GM12865 (cell line): Measurements from ENCODE around the gene FKTN.
A peak's percentile ranks its signal among the peaks of the same experiment; 100 is the strongest.

Experiments used
- DNase-seq: peaks from one replicate; pipeline ENCODE4 v3.0.0; 2010; ENCODE audit warnings: low read depth
- H3K4me3 ChIP-seq: 2 replicates; pipeline ENCODE4 v1.5.1; 2011; ENCODE audit warnings: mild to moderate bottlenecking, low read depth, low read length, control low read depth
- TF ChIP-seq, protein P1 (sequence below): IDR thresholded peaks from 2 replicates; pipeline ENCODE4 v1.5.1; 2011; ENCODE audit warnings: low read length, control low read depth, low read depth, inconsistent platforms; ENCODE audit not compliant: insufficient read depth; ENCODE audit errors: missing control alignments

FKTN gene

DNA sequence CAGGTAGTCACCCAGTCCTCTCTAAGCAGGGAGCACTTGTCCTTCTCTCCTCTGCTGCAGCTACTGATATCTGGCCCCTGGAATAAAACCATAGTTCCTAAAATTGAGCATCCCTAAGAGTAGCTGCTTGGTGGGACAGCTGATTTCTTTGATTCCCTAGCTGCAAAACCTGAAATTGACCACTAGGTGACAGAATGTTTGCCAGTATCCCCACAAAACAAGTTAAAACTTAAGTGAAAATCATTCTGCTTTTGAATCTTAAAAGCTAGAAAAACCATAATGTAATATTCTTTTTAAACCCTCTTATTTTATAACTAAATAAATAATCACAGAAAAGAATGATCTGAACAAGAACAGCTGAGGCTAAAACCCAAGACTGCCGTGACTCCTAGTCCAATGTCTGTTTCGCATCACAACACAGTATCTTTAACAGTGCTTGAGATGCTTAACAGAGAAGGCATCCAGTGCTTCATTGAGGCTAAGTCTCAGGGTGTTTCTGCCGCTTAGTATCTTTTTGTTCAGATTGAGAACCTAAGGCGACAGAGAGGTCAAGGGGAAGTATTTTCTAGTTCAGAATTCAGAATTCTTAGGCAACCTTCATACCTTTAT lies 80.0 kb downstream of the FKTN start:
- DNase-seq: no peak
- no peak overlapping the region for H3K4me3 ChIP-seq
- TF ChIP-seq, protein P1, sequence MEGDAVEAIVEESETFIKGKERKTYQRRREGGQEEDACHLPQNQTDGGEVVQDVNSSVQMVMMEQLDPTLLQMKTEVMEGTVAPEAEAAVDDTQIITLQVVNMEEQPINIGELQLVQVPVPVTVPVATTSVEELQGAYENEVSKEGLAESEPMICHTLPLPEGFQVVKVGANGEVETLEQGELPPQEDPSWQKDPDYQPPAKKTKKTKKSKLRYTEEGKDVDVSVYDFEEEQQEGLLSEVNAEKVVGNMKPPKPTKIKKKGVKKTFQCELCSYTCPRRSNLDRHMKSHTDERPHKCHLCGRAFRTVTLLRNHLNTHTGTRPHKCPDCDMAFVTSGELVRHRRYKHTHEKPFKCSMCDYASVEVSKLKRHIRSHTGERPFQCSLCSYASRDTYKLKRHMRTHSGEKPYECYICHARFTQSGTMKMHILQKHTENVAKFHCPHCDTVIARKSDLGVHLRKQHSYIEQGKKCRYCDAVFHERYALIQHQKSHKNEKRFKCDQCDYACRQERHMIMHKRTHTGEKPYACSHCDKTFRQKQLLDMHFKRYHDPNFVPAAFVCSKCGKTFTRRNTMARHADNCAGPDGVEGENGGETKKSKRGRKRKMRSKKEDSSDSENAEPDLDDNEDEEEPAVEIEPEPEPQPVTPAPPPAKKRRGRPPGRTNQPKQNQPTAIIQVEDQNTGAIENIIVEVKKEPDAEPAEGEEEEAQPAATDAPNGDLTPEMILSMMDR: peak; percentile 52

DNA sequence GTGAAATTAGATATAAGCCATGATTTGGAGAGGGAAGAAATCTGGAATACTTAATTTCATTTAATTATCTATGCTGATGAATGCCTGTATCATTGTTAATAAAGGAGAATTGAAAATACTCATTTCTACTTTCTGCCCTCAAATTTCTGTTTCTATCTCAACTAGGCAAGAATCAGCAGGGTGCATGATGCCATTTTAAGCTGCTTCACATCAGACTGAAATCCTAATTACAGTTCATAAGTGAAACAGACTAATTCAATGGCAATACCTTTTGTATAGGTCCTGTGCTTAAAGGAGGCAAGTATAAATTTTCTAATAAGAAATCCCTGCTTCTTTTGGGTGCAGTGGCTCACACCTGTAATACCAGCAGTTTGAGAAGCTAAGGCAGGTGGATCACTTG lies 82.0 kb downstream of the FKTN start:
- TF ChIP-seq, protein P1: no peak
- DNase-seq: no peak
- H3K4me3 ChIP-seq: no peak overlapping the region

DNA sequence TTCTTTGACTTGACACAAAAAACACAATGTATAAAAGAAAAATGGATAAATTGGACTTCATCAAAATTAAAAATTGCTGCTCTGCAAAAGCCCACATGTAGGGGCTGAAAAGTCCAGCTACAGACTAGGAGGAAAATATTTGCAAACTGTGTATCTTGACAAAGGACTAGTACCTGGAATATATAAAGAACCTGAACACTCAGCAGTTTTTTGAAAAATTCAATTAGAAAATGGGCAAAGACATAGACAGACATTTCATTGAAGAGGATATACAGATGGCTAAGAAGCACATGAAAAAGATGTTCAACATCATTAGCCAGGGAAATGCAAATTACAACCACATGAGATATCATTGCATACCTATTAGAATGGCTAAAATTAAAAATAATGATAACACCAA lies 85.9 kb downstream of the FKTN start:
- no peak overlapping the region for H3K4me3 ChIP-seq
- DNase-seq: no peak
- TF ChIP-seq, protein P1: no peak

DNA sequence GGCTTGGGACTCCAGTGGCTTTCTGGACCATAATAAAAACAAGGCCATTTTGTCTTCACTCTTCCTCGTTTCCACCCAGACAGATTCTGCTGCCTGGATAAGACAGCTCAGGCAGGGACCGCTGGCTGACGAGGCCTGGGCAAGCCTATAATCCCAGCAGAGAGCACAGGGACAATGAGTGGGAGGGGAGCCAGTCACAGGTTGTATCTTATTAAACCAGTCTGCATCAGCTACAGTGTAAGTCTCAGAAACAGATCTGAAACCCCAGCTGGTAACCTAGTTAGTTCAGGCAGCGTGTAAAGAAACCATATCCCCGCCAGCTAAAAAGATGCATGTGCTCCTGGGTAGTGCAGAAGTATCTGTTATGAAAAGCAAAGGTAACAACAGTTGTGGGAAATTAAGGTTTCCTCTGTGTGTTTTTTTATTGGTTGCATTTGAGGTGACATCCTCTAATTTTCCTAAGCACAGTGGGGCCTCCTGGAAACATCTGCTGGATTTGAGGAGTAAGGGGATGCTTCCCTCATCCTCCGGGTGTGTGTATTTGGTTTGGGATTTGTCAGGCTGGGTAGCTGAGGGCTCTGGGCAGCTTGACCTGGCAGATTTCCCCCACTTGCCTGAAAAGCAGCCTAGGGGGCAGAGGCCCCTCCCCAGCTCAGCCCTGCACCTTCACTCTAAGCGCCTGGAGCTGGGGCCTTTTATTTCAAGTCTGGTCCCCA lies 89.1 kb downstream of the FKTN start:
- DNase-seq: no peak
- TF ChIP-seq, protein P1: no peak
- no peak overlapping the region for H3K4me3 ChIP-seq

DNA sequence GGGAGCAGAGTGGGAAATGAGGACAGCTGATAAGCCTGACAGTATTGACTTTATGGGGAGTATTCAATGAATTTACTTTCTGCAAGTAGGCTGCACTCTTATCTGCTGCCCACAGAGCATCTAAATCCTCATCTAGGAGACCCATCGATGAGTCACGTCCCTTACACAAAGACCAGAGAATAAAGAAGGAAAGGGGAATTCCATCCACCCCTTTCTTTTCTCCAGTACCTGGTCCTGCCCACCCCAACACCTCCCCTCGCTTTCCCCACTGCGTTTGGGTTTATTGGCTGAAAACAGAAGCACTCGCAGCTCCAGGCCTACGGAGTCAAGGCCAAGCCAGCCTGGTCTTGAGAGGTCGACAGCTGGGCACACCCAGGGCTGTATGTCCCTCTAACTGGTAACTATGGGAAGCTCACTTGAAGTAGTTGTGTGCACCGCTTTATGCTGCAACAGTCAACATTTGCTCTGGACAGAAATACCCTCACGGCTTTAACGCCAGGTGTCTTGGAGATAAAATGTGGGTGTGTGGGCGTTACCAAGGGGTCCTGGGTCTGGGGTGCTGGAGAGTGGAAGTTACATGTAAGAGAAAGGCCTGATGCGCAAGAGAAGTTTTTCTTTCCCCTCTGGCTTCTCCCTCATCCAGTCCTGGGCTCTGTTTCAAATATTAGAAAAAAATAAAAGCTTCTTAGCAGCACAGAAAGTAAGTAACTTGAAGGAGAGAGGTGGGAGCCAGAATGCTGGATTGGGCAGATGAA lies 89.8 kb downstream of the FKTN start:
- TF ChIP-seq, protein P1: no peak
- H3K4me3 ChIP-seq: no peak overlapping the region
- DNase-seq: no peak

DNA sequence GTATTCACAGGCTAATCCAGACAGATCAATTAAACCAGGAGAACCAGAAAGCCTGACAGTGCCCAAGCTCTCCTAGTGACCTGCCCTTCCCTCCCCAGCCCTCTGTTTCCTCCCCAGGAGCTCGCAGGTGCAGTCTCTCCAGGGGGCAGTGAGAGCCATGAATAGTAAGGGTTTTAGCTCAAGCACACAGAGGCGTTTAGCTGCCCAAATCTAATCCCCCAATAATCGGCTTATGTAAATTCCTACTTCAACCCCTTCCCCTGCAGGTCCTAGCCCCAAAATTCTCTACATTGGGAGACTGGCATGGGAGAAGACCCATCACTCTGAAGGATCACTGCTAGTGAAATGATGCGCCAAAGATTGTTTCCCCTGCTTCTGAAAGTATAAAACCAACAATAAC lies 93.9 kb downstream of the FKTN start:
- TF ChIP-seq, protein P1: no peak
- DNase-seq: no peak
- H3K4me3 ChIP-seq: no peak overlapping the region
